Measurements from ENCODE around the gene SLC25A23.

DNA sequence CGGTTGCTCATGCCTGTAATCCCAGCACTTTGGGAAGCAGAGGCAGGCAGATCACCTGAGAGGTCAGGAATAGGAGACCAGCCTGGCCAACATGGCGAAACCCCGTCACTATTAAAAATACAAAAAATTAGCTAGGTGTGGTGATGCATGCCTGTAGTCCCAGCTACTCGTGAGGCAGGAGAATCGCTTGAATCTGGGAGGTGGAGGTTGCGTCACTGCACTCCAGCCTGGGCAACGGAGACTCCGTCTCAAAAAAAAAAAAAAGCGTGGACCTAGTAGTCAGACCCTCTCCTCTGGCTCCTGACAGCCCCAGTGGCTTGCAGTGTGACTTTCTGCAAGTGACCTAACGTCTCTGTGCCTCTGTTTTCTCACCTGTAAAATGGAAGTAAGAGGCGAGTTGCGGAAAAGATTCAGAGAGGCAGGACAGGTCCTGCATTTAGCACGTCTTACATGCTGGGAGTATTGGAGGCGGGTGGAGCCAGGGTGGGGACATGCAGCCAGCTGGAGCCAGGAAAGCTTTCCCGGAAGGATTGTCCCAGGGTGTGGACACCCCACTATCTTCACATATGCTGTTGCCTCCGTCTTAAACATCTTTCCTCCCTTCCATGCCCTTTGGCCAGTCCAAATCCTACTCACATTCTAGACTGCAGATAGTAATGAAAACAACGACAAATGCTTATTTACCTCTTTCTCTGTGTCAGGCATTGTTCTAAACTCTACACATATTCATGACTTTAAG lies 39.6 kb upstream of the SLC25A23 start:
- TF ChIP-seq, protein P1, sequence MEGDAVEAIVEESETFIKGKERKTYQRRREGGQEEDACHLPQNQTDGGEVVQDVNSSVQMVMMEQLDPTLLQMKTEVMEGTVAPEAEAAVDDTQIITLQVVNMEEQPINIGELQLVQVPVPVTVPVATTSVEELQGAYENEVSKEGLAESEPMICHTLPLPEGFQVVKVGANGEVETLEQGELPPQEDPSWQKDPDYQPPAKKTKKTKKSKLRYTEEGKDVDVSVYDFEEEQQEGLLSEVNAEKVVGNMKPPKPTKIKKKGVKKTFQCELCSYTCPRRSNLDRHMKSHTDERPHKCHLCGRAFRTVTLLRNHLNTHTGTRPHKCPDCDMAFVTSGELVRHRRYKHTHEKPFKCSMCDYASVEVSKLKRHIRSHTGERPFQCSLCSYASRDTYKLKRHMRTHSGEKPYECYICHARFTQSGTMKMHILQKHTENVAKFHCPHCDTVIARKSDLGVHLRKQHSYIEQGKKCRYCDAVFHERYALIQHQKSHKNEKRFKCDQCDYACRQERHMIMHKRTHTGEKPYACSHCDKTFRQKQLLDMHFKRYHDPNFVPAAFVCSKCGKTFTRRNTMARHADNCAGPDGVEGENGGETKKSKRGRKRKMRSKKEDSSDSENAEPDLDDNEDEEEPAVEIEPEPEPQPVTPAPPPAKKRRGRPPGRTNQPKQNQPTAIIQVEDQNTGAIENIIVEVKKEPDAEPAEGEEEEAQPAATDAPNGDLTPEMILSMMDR (IDR thresholded peaks at IDR 0.05), result no peak
- TF ChIP-seq, protein P2, sequence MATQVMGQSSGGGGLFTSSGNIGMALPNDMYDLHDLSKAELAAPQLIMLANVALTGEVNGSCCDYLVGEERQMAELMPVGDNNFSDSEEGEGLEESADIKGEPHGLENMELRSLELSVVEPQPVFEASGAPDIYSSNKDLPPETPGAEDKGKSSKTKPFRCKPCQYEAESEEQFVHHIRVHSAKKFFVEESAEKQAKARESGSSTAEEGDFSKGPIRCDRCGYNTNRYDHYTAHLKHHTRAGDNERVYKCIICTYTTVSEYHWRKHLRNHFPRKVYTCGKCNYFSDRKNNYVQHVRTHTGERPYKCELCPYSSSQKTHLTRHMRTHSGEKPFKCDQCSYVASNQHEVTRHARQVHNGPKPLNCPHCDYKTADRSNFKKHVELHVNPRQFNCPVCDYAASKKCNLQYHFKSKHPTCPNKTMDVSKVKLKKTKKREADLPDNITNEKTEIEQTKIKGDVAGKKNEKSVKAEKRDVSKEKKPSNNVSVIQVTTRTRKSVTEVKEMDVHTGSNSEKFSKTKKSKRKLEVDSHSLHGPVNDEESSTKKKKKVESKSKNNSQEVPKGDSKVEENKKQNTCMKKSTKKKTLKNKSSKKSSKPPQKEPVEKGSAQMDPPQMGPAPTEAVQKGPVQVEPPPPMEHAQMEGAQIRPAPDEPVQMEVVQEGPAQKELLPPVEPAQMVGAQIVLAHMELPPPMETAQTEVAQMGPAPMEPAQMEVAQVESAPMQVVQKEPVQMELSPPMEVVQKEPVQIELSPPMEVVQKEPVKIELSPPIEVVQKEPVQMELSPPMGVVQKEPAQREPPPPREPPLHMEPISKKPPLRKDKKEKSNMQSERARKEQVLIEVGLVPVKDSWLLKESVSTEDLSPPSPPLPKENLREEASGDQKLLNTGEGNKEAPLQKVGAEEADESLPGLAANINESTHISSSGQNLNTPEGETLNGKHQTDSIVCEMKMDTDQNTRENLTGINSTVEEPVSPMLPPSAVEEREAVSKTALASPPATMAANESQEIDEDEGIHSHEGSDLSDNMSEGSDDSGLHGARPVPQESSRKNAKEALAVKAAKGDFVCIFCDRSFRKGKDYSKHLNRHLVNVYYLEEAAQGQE (IDR thresholded peaks at IDR 0.05; ENCODE audit: insufficient read depth in 1 of 2, low read depth in 2 of 2, low read length in 1 of 2), result no peak
- no peak for TF ChIP-seq POLR2AphosphoS5 (IDR thresholded peaks at IDR 0.05; ENCODE audit: low read depth, low read length)
